Fibroblast of lung (primary cell): ENCODE data around the gene VN1R5. TPM values are rescaled to one million over a fixed set of nuclear protein-coding genes. Genes with fewer than 3 reads are reported as not detected.
A peak's percentile ranks its signal among the peaks of the same experiment; 100 is the strongest.

ENCODE experiments used
- DNase-seq, 2 donors: peaks; one replicate each; pipeline versions ENCODE4 v3.0.0 to v3.0.0-alpha.2; 2010; ENCODE audit warnings: low read depth in 2 of 2
- H2AFZ ChIP-seq: 2 replicates; pipeline ENCODE4 v1.5.1; 2012; ENCODE audit warnings: low read length, control low read depth, inconsistent platforms
- H3K27ac ChIP-seq: 2 replicates; pipeline ENCODE4 v1.5.1; 2011; ENCODE audit warnings: low read length, control low read depth; ENCODE audit not compliant: insufficient read depth
- H3K27me3 ChIP-seq: 2 replicates; pipeline ENCODE4 v1.5.1; 2011; ENCODE audit warnings: mild to moderate bottlenecking, low read length; ENCODE audit not compliant: control insufficient read depth, insufficient read depth
- H3K36me3 ChIP-seq: 2 replicates; pipeline ENCODE4 v1.5.1; 2011; ENCODE audit warnings: low read length; ENCODE audit not compliant: control insufficient read depth, insufficient read depth
- H3K4me1 ChIP-seq: 2 replicates; pipeline ENCODE4 v1.5.1; 2011; ENCODE audit warnings: low read length; ENCODE audit not compliant: control insufficient read depth, insufficient read depth; ENCODE audit errors: extremely low read depth
- H3K4me2 ChIP-seq: 2 replicates; pipeline ENCODE4 v1.5.1; 2011; ENCODE audit warnings: low read length, control low read depth; ENCODE audit not compliant: insufficient read depth; ENCODE audit errors: extremely low read depth
- H3K4me3 ChIP-seq, 4 experiments: fragments of 200-600 bp in 1 of 4; sonication (generic) in 1 of 4; replicated peaks in 1 of 4; 2 replicates each; pipeline ENCODE4 v1.5.1; 2011 to 2016; ENCODE audit warnings: low read length in 4 of 4, low read depth in 3 of 4, mild to moderate bottlenecking in 3 of 4, control low read depth in 2 of 4, inconsistent platforms in 1 of 4, mixed read lengths in 1 of 4; ENCODE audit not compliant: insufficient read depth in 1 of 4; ENCODE audit errors: control extremely low read depth in 1 of 4
- H3K79me2 ChIP-seq: 2 replicates; pipeline ENCODE4 v1.5.1; 2012; ENCODE audit warnings: mild to moderate bottlenecking, low read length, inconsistent platforms; ENCODE audit not compliant: control insufficient read depth, insufficient read depth
- H3K9ac ChIP-seq: 2 replicates; pipeline ENCODE4 v1.5.1; 2011; ENCODE audit warnings: mild to moderate bottlenecking, low read length, control low read depth; ENCODE audit not compliant: insufficient read depth
- H3K9me3 ChIP-seq: 2 replicates; pipeline ENCODE4 v1.5.1; 2012; ENCODE audit warnings: low read depth, low read length; ENCODE audit not compliant: control insufficient read depth, insufficient read depth
- H4K20me1 ChIP-seq: 2 replicates; pipeline ENCODE4 v1.5.1; 2011; ENCODE audit warnings: low read length; ENCODE audit not compliant: control insufficient read depth, insufficient read depth; ENCODE audit errors: extremely low read depth
- EZH2 ChIP-seq: IDR thresholded peaks from 2 replicates; pipeline ENCODE4 v1.5.1; 2012; ENCODE audit warnings: low read length, control low read depth, mild to moderate bottlenecking; ENCODE audit errors: missing control alignments
- polyA plus RNA-seq, 2 donors: library from polyadenylated mRNA; depleted of rRNA in 1 of 2; stranded (reverse) in 1 of 2; unstranded in 1 of 2; fragments of >200 nt; gene quantifications; 2 replicates each; pipeline ENCODE4 v1.2.1, GENCODE V29; 2011 to 2012; ENCODE audit warnings: missing spikeins in 1 of 2
- total RNA-seq: library from RNA; depleted of rRNA; stranded (reverse); fragments of >200 nt; gene quantifications from 2 replicates; pipeline ENCODE4 v1.2.1, GENCODE V29; 2014
- TF ChIP-seq, protein P1 (sequence below), 2 donors: IDR thresholded peaks in 1 of 2; conservative IDR thresholded peaks in 1 of 2; 1 replicate in 1 of 2; 2 replicates in 1 of 2; pipeline ENCODE4 v1.5.1; 2011 to 2012; ENCODE audit warnings: low read length in 2 of 2, control low read depth in 1 of 2, inconsistent platforms in 1 of 2, low read depth in 1 of 2, mild to moderate bottlenecking in 1 of 2

Gene VN1R5
- total and polyA plus RNA-seq, 2 donors (not counting 1 experiment from before 2014, with no cell fraction given) = not detected

DNA sequence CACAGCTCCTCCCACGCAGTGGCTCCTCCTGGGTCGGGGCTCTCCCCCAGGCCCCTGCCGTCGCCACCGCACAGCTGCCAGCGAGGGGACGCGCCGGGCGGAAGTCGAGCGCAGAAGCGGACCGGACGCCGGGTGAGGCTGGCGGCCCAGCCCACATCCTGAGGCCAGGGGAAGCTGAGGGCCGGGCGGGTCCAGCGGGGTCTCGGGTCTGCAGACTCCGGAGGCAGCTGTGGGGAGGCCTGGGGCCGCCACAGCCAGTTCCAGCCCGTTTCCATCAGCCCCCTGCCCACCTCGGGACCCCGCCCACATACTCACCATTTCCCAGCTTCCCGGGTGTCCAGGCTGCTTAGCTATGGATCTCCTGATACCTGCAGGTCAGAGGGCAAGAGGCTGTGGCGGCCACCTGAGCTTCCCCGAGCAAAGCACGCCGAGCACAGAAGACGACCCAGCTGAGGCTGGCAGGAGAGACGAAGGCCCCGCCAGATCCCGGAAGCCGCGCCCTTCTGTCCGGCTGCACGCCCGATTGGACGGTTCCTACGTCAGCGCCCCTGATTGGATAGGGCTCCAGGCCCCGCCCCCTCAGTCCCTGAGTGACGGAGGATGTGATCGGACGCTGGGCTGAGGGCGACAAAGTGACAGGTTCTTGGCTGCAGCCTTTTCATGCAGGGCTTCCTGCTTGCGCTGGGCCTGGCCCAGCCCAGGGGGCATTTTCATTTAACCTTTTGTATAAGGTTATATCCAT lies 45.3 kb upstream of the VN1R5 start:
- Histone ChIP-seq H3K79me2 (peaks cover 41% of the 10 kb centered on the region), H3K9ac (peak overlapping the region; percentile 94), H3K36me3 (peaks cover 2% of the 10 kb centered on the region), H3K9me3 (no peaks in the 10 kb centered on the region), H2AFZ (peak overlapping the region; percentile 92), H3K4me1 (no peaks in the 10 kb centered on the region), H3K4me3 (peak overlapping the region; percentile 67 to 97 (median 96)), H3K4me2 (peak overlapping the region; percentile 80), H3K27ac (peak overlapping the region; percentile 96), H4K20me1 (no peaks in the 10 kb centered on the region), H3K27me3 (no peaks in the 10 kb centered on the region)
- TF ChIP-seq, protein P1, sequence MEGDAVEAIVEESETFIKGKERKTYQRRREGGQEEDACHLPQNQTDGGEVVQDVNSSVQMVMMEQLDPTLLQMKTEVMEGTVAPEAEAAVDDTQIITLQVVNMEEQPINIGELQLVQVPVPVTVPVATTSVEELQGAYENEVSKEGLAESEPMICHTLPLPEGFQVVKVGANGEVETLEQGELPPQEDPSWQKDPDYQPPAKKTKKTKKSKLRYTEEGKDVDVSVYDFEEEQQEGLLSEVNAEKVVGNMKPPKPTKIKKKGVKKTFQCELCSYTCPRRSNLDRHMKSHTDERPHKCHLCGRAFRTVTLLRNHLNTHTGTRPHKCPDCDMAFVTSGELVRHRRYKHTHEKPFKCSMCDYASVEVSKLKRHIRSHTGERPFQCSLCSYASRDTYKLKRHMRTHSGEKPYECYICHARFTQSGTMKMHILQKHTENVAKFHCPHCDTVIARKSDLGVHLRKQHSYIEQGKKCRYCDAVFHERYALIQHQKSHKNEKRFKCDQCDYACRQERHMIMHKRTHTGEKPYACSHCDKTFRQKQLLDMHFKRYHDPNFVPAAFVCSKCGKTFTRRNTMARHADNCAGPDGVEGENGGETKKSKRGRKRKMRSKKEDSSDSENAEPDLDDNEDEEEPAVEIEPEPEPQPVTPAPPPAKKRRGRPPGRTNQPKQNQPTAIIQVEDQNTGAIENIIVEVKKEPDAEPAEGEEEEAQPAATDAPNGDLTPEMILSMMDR (conservative IDR thresholded peaks at IDR 0.05 in 1 of 2, IDR thresholded peaks at IDR 0.05 in 1 of 2; ENCODE audit: low read depth in 1 of 2, low read length in 2 of 2) = no peak
- TF ChIP-seq EZH2 = no peak
- DNase-seq = peak; percentile 84 to 87

DNA sequence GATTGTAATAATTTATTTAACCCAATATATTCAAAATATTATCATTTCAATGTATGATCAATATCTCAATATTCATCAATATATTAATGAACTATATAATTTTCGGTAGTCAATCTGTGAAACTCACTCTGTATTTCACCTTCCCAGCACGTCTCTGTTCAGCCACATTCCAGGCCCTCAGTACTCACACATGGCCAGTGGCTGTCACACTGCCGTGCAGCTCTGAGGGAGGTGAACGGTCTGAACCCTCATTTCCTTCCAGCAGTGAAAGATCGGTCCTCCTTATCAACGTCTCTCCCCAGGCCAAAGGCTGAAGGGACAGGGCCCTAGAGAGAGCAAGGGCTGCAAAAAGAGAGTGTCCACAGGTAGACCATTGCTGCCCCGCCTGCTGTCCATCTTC lies 44.5 kb upstream of the VN1R5 start:
- H3K4me1 ChIP-seq = no peaks in the 10 kb centered on the region
- H3K9ac ChIP-seq = no peak overlapping the region
- peaks cover under 1% of the 10 kb centered on the region for H3K36me3 ChIP-seq
- H3K27ac ChIP-seq = no peak overlapping the region
- H3K27me3 ChIP-seq = no peaks in the 10 kb centered on the region
- H2AFZ ChIP-seq = no peak overlapping the region
- H3K9me3 ChIP-seq = no peaks in the 10 kb centered on the region
- no peaks in the 10 kb centered on the region for H4K20me1 ChIP-seq
- TF ChIP-seq, protein P1 (conservative IDR thresholded peaks at IDR 0.05 in 1 of 2, IDR thresholded peaks at IDR 0.05 in 1 of 2; ENCODE audit: low read depth in 1 of 2, low read length in 2 of 2) = no peak
- TF ChIP-seq EZH2 = no peak
- no peak overlapping the region for H3K4me2 ChIP-seq
- peaks cover 34% of the 10 kb centered on the region for H3K79me2 ChIP-seq
- DNase-seq = no peak
- H3K4me3 ChIP-seq = no peak overlapping the region

DNA sequence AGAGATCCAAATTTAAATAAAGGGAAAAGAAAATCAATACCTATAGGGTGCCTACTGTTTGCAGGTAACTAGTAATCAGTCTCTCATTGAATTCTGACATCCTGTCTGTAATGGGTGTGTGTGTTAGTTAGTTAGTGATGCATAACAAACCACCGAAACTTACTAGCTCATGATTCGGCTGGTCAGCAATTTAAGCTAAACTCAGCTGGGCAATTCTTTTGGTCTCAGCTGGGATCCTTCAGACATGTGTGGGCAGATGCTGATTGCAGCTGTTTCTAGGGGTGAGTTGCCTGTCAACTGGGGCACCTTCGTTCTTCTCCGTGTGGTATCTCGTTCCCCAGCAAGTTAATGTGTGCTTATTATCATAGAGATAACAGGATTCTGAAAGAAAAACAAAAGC lies 43.9 kb upstream of the VN1R5 start:
- Histone ChIP-seq H2AFZ (no peak overlapping the region), H3K4me2 (no peak overlapping the region), H3K9me3 (no peaks in the 10 kb centered on the region), H3K36me3 (no peaks in the 10 kb centered on the region), H4K20me1 (no peaks in the 10 kb centered on the region), H3K4me1 (no peaks in the 10 kb centered on the region), H3K27ac (no peak overlapping the region), H3K9ac (no peak overlapping the region), H3K27me3 (no peaks in the 10 kb centered on the region), H3K79me2 (peaks cover 29% of the 10 kb centered on the region), H3K4me3 (no peak overlapping the region)
- TF ChIP-seq, protein P1 (conservative IDR thresholded peaks at IDR 0.05 in 1 of 2, IDR thresholded peaks at IDR 0.05 in 1 of 2; ENCODE audit: low read depth in 1 of 2, low read length in 2 of 2) = no peak
- no peak for TF ChIP-seq EZH2
- no peak for DNase-seq
